Panc1 (cell line): Measurements from ENCODE around the gene EML6. TPM values are rescaled to one million over a fixed set of nuclear protein-coding genes. Genes with fewer than 3 reads are reported as not detected.
A peak's percentile ranks its signal among the peaks of the same experiment; 100 is the strongest.
"Not testable (repeated sequence)": the region's sequence is repeated elsewhere in the genome, so short reads cannot be mapped to it uniquely, and the experiment has no call there.

Experiments used
- ATAC-seq: fragments of 200-7000 bp; cut with Tn5 transposase; 2 replicates; pipeline ENCODE4 v1.9.1; 2020; ENCODE audit warnings: mild to moderate bottlenecking, moderate library complexity
- BruUV-seq: library from RNA; stranded (reverse); fragments of 400-500 nt; replicated peaks from 2 replicates; lab custom pipeline; 2021; lab: Mats Ljungman, UMichigan
- CTCF ChIA-PET: fragments of 300-600 bp; sonication (Branson Sonifier 250); formaldehyde crosslinking; loops from one replicate; lab custom pipeline; 2022; ENCODE audit warnings: antibody characterized with exemption; lab: Charles Lee
- POLR2A ChIA-PET: fragments of 300-600 bp; sonication (Branson Sonifier 250); formaldehyde crosslinking; loops from one replicate; lab custom pipeline; 2022; ENCODE audit warnings: antibody characterized with exemption; lab: Charles Lee
- DNase-seq: peaks from one replicate; pipeline ENCODE4 v3.0.0-alpha.2; 2010; ENCODE audit warnings: low read depth, low spot score
- H3K27ac ChIP-seq: 2 replicates; pipeline ENCODE4 v1.5.1; 2011; ENCODE audit warnings: mild to moderate bottlenecking, low read length, inconsistent platforms
- H3K27me3 ChIP-seq: fragments of 200-500 bp; sonication (Bioruptor generic); 2 replicates; pipeline ENCODE4 v1.6.0; 2014; ENCODE audit warnings: low read length, inconsistent platforms; ENCODE audit not compliant: control insufficient read depth, insufficient read depth
- H3K36me3 ChIP-seq: fragments of 200-500 bp; sonication (Bioruptor generic); 2 replicates; pipeline ENCODE4 v1.5.1; 2014; ENCODE audit warnings: inconsistent platforms, mild to moderate bottlenecking, low read length, moderate library complexity; ENCODE audit not compliant: control insufficient read depth, insufficient read depth
- H3K4me1 ChIP-seq: 2 replicates; pipeline ENCODE4 v1.5.1; 2011; ENCODE audit warnings: inconsistent platforms, mild to moderate bottlenecking, low read length, moderate library complexity; ENCODE audit not compliant: control insufficient read depth, insufficient read depth
- H3K4me3 ChIP-seq, 2 experiments: 2 replicates each; pipeline ENCODE4 v1.5.1; 2011 to 2012; ENCODE audit warnings: low read depth in 2 of 2, low read length in 2 of 2, mild to moderate bottlenecking in 2 of 2, inconsistent platforms in 1 of 2, moderate library complexity in 1 of 2
- H3K9me3 ChIP-seq: fragments of 200-500 bp; sonication (Bioruptor generic); 2 replicates; pipeline ENCODE4 v1.5.1; 2014; ENCODE audit warnings: low read depth, mild to moderate bottlenecking, inconsistent platforms, low read length, moderate library complexity; ENCODE audit not compliant: control insufficient read depth, insufficient read depth
- CTCF ChIP-seq: fragments of 450-650 bp; IDR thresholded peaks from 2 replicates; pipeline ENCODE4 v1.5.1; 2017; ENCODE audit warnings: mild to moderate bottlenecking
- POLR2AphosphoS5 ChIP-seq: IDR thresholded peaks from 2 replicates; pipeline ENCODE4 v1.6.1; 2012; ENCODE audit warnings: mild to moderate bottlenecking, low read depth, low read length, moderate library complexity
- REST ChIP-seq, 2 experiments: IDR thresholded peaks; 2 replicates each; pipeline ENCODE4 v1.6.1; 2011 to 2012; ENCODE audit warnings: low read depth in 2 of 2, control low read depth in 1 of 2, low read length in 1 of 2, mild to moderate bottlenecking in 1 of 2, moderate library complexity in 1 of 2; ENCODE audit not compliant: insufficient read depth in 1 of 2
- SIN3A ChIP-seq: IDR thresholded peaks from 2 replicates; pipeline ENCODE4 v1.6.1; 2012; ENCODE audit warnings: low read depth, mild to moderate bottlenecking, low read length, moderate library complexity, borderline replicate concordance; ENCODE audit not compliant: insufficient read depth
- TCF7L2 ChIP-seq: IDR thresholded peaks from 2 replicates; pipeline ENCODE4 v1.6.1; 2011; ENCODE audit warnings: mild to moderate bottlenecking, low read depth, low read length, inconsistent platforms
- in situ Hi-C: cut with HindIII; loops from 2 replicates; pipeline ENCODE4 v1.10.0; 2016; ENCODE audit warnings: low sequenced_read_pairs, low pct_unique_long_range_greater_than_20kb
- intact Hi-C: fragments of 100-400 bp; cut with micrococcal nuclease; formaldehyde crosslinking; loops from one replicate; pipeline ENCODE4 v1.10.0; 2022; ENCODE audit not compliant: unreplicated experiment
- total RNA-seq: library from RNA; stranded (reverse); gene quantifications from one replicate; pipeline ENCODE4 v1.2.1, GENCODE V29; 2021; ENCODE audit not compliant: unreplicated experiment

Gene EML6
- total RNA-seq, 1 experiment from 2014 or later, result 6.3 TPM

- TF ChIP-seq TCF7L2, result no peak
- no peak for TF ChIP-seq CTCF
- TF ChIP-seq REST (IDR thresholded peaks at IDR 0.05; ENCODE audit: insufficient read depth in 1 of 2, low read depth in 2 of 2, low read length in 1 of 2), result no peak
- no peak for TF ChIP-seq POLR2AphosphoS5
- TF ChIP-seq SIN3A, result no peak
- DNase-seq (no peak), ATAC-seq (no peak)
- CTCF ChIA-PET, result no interaction called here
- H3K36me3 ChIP-seq, result peaks cover 32% of the 10 kb centered on the region
- H3K27ac ChIP-seq, result peak overlapping the region; percentile 60
- no TSS peak for BruUV-seq
- no peak overlapping the region for H3K4me3 ChIP-seq
- no peaks in the 10 kb centered on the region for H3K9me3 ChIP-seq
- no peaks in the 10 kb centered on the region for H3K27me3 ChIP-seq
- in situ Hi-C loops, result no loop called here
- peaks cover 78% of the 10 kb centered on the region for H3K4me1 ChIP-seq
- POLR2A ChIA-PET, result interaction anchor here (0.5 kb wide), 1 partner anchor 8 kb away, joined by 5 read pairs; no protein-coding TSS in a partner anchor
- intact Hi-C loops, result no loop called here
Observed at GRCh38 chr2:54986264-54986663, 262.8 kb downstream of the EML6 start.

- DNase-seq, result no peak
- Histone ChIP-seq H3K4me3 (no peak overlapping the region), H3K4me1 (peaks cover 78% of the 10 kb centered on the region), H3K27me3 (no peaks in the 10 kb centered on the region), H3K27ac (peak overlapping the region; percentile 55; the same call in 1 of the 2 replicates), H3K36me3 (peaks cover 22% of the 10 kb centered on the region), H3K9me3 (no peaks in the 10 kb centered on the region)
- BruUV-seq, result no TSS peak
- CTCF ChIA-PET, result no interaction called here
- in situ Hi-C loops (no loop called here), intact Hi-C loops (no loop called here)
- ATAC-seq, result no peak
- no peak for TF ChIP-seq SIN3A
- POLR2A ChIA-PET, result interaction anchor here (0.6 kb wide), 1 partner anchor 9 kb away, joined by 3 read pairs; no protein-coding TSS in a partner anchor
Observed at GRCh38 chr2:54988612-54989011, 265.1 kb downstream of the EML6 start.

GRCh38 chr2:54990694-54991093 is 267.2 kb downstream of the EML6 start:
- intact Hi-C loops, result not testable (repeated sequence)

More at GRCh38 chr2:54990694-54991093, 267.2 kb downstream of the EML6 start:
- in situ Hi-C loops, CTCF ChIA-PET, H3K27me3 ChIP-seq, H3K9me3 ChIP-seq, ATAC-seq, H3K4me3 ChIP-seq, DNase-seq, H3K27ac ChIP-seq, BruUV-seq: not testable (repeated sequence)
- H3K4me1 ChIP-seq, result peaks cover 73% of the 10 kb centered on the region
- peaks cover 10% of the 10 kb centered on the region; the same call in 1 of the 2 replicates for H3K36me3 ChIP-seq
- POLR2A ChIA-PET, result interaction anchor here (0.5 to 0.6 kb wide), 2 partner anchors 221 to 272 kb away, joined by 6 to 10 read pairs; no protein-coding TSS in a partner anchor
